HCT116 (cell line): Measurements from ENCODE around the gene NSMCE1. TPM values are rescaled to one million over a fixed set of nuclear protein-coding genes. Genes with fewer than 3 reads are reported as not detected.
A peak's percentile ranks its signal among the peaks of the same experiment; 100 is the strongest.
"Not testable (repeated sequence)": the region's sequence is repeated elsewhere in the genome, so short reads cannot be mapped to it uniquely, and the experiment has no call there.

Source experiments
- ATAC-seq: fragments of 200-7000 bp; cut with Tn5 transposase; 2 replicates; pipeline ENCODE4 v1.9.1; 2020; ENCODE audit warnings: mild to moderate bottlenecking, moderate library complexity
- BruUV-seq: library from RNA; stranded (reverse); fragments of 400-500 nt; replicated peaks from 2 replicates; lab custom pipeline; 2021; lab: Mats Ljungman, UMichigan
- CTCF ChIA-PET: fragments of 300-600 bp; sonication (Branson Sonifier 250); formaldehyde crosslinking; loops from one replicate; lab custom pipeline; 2021; ENCODE audit warnings: antibody characterized with exemption; lab: Charles Lee
- POLR2A ChIA-PET: fragments of 300-600, 350-600 bp; sonication (Branson Sonifier 250); formaldehyde crosslinking; loops from one replicate; lab custom pipeline; 2021; ENCODE audit warnings: antibody characterized with exemption; lab: Charles Lee
- RAD21 ChIA-PET, 2 experiments: fragments of 300-600 bp; sonication (Branson Sonifier 250); formaldehyde crosslinking; loops; one replicate each; lab custom pipeline; 2023; ENCODE audit warnings: low total read pairs in 2 of 2; ENCODE audit not compliant: uncharacterized antibody in 2 of 2, unreplicated experiment in 2 of 2, low non-redundant PET in 1 of 2; lab: Charles Lee
- DNase-seq: peaks from one replicate; pipeline ENCODE4 v3.0.0-alpha.2; 2010; ENCODE audit warnings: low read depth, low spot score
- H2AFZ ChIP-seq: fragments of 200-600 bp; shearing (Covaris generic), sonication (generic); 2 replicates; pipeline ENCODE4 v1.6.1; 2017; ENCODE audit warnings: low read depth, mixed run types, mixed read lengths, antibody characterized with exemption, low read length; ENCODE audit not compliant: poor library complexity, severe bottlenecking
- H3K27ac ChIP-seq: 2 replicates; pipeline ENCODE4 v1.5.1; 2012; ENCODE audit warnings: low read depth, low read length
- H3K27me3 ChIP-seq: fragments of 200-600 bp; sonication (generic); 2 replicates; pipeline ENCODE4 v1.6.1; 2016; ENCODE audit warnings: mixed run types, low read length, mixed read lengths; ENCODE audit not compliant: insufficient read depth
- H3K36me3 ChIP-seq, 2 experiments: fragments of 200-500 bp in 1 of 2; fragments of 200-600 bp in 1 of 2; sonication (Bioruptor generic) in 1 of 2; sonication (generic) in 1 of 2; 2 replicates each; pipeline versions ENCODE4 v1.5.1 to v1.6.1; 2014 to 2016; ENCODE audit warnings: low read length in 2 of 2, inconsistent platforms in 1 of 2, mixed read lengths in 1 of 2, mixed run types in 1 of 2; ENCODE audit not compliant: insufficient read depth in 2 of 2, control insufficient read depth in 1 of 2
- H3K4me1 ChIP-seq, 2 experiments: fragments of 200-600 bp in 1 of 2; sonication (generic) in 1 of 2; 2 replicates each; pipeline versions ENCODE4 v1.5.1 to v1.6.1; 2012 to 2017; ENCODE audit warnings: low read length in 2 of 2, inconsistent platforms in 1 of 2, mild to moderate bottlenecking in 1 of 2, mixed read lengths in 1 of 2, mixed run types in 1 of 2, moderate library complexity in 1 of 2; ENCODE audit not compliant: insufficient read depth in 2 of 2, control insufficient read depth in 1 of 2
- H3K4me2 ChIP-seq: fragments of 200-600 bp; sonication (generic); 2 replicates; pipeline ENCODE4 v1.6.1; 2017; ENCODE audit warnings: mixed run types, low read length, mixed read lengths
- H3K4me3 ChIP-seq, 2 experiments: fragments of 200-600 bp in 1 of 2; sonication (generic) in 1 of 2; replicated peaks in 1 of 2; 2 replicates each; pipeline ENCODE4 v1.5.1; 2011 to 2016; ENCODE audit warnings: low read length in 2 of 2, control low read depth in 1 of 2, low read depth in 1 of 2, mild to moderate bottlenecking in 1 of 2, mixed read lengths in 1 of 2, mixed run types in 1 of 2
- H3K79me2 ChIP-seq: fragments of 200-600 bp; sonication (generic); 2 replicates; pipeline ENCODE4 v1.6.1; 2017; ENCODE audit warnings: mild to moderate bottlenecking, mixed run types, low read length, moderate library complexity, mixed read lengths; ENCODE audit not compliant: insufficient read depth
- H3K9ac ChIP-seq: fragments of 200-600 bp; sonication (generic); 2 replicates; pipeline ENCODE4 v1.6.1; 2016; ENCODE audit warnings: low read length, mixed read lengths
- H3K9me2 ChIP-seq: fragments of 200-600 bp; sonication (generic), shearing (Covaris generic); 2 replicates; pipeline ENCODE4 v1.6.1; 2017; ENCODE audit warnings: mixed run types, mild to moderate bottlenecking, moderate library complexity; ENCODE audit not compliant: insufficient read depth
- H3K9me3 ChIP-seq, 2 experiments: fragments of 200-500 bp in 1 of 2; fragments of 200-600 bp in 1 of 2; sonication (Bioruptor generic) in 1 of 2; sonication (generic) in 1 of 2; 2 replicates each; pipeline ENCODE4 v1.6.1; 2014 to 2017; ENCODE audit warnings: low read length in 2 of 2, mixed read lengths in 2 of 2, inconsistent platforms in 1 of 2, low read depth in 1 of 2, mild to moderate bottlenecking in 1 of 2, mixed run types in 1 of 2, moderate library complexity in 1 of 2; ENCODE audit not compliant: control insufficient read depth in 1 of 2, insufficient read depth in 1 of 2
- H4K20me1 ChIP-seq: fragments of 200-600 bp; sonication (generic), shearing (Covaris generic); 2 replicates; pipeline ENCODE4 v1.6.1; 2017; ENCODE audit warnings: mixed run types, mild to moderate bottlenecking, moderate library complexity; ENCODE audit not compliant: insufficient read depth
- EGR1 ChIP-seq: IDR thresholded peaks from 2 replicates; pipeline ENCODE4 v1.6.1; 2012; ENCODE audit warnings: low read depth
- EZH2 ChIP-seq: fragments of 200-600 bp; sonication (generic); IDR thresholded peaks from 2 replicates; pipeline ENCODE4 v1.6.1; 2017; ENCODE audit warnings: antibody characterized with exemption, mixed run types
- FOSL1 ChIP-seq: IDR thresholded peaks from 2 replicates; pipeline ENCODE4 v1.6.1; 2012; ENCODE audit warnings: low read depth
- RAD21 ChIP-seq: IDR thresholded peaks from 2 replicates; pipeline ENCODE4 v1.6.1; 2012; ENCODE audit warnings: low read depth, mild to moderate bottlenecking
- SP1 ChIP-seq: IDR thresholded peaks from 2 replicates; pipeline ENCODE4 v1.6.1; 2012; ENCODE audit warnings: low read depth
- ZFX ChIP-seq: fragments of 450-650 bp; IDR thresholded peaks from 2 replicates; pipeline ENCODE4 v1.6.1; 2017
- intact Hi-C: fragments of 100-400 bp; cut with micrococcal nuclease; formaldehyde crosslinking; loops from 2 replicates; pipeline ENCODE4 v1.10.0; 2022
- total RNA-seq: library from RNA; stranded (reverse); gene quantifications from one replicate; pipeline ENCODE4 v1.2.1, GENCODE V29; 2021; ENCODE audit not compliant: unreplicated experiment

The NSMCE1 gene
- total RNA-seq, 1 experiment from 2014 or later, result 85.6 TPM

- H3K4me3 ChIP-seq, result no peak overlapping the region
- H3K9me2 ChIP-seq, result no peaks in the 10 kb centered on the region
- ATAC-seq, result no peak
- no peaks in the 10 kb centered on the region for H3K27me3 ChIP-seq
- no peak overlapping the region for H3K9ac ChIP-seq
- BruUV-seq, result no TSS peak
- H2AFZ ChIP-seq, result no peak overlapping the region
- H3K27ac ChIP-seq, result no peak overlapping the region; the same call in 1 of the 2 replicates
- TF ChIP-seq ZFX, result no peak
- no peak for TF ChIP-seq EZH2
- TF ChIP-seq FOSL1, result no peak
- no peak for TF ChIP-seq SP1
- no peak for TF ChIP-seq EGR1
- TF ChIP-seq RAD21, result no peak
- H4K20me1 ChIP-seq, result no peaks in the 10 kb centered on the region
- no peak overlapping the region for H3K4me2 ChIP-seq
- DNase-seq, result no peak
- ChIA-PET POLR2A (no interaction called here), CTCF (no interaction called here), RAD21 (no interaction called here)
- intact Hi-C loops, result loop anchor here (5.0 kb wide), 1 partner anchor 37 kb away; the partner anchor contains the start of gene IL4R
- H3K4me1 ChIP-seq, result peaks cover 28 to 48% of the 10 kb centered on the region in 2 experiments
- H3K9me3 ChIP-seq, result no peaks in the 10 kb centered on the region
- no peaks in the 10 kb centered on the region for H3K79me2 ChIP-seq
- no peaks in the 10 kb centered on the region for H3K36me3 ChIP-seq
These were observed 6.8 kb upstream of the NSMCE1 start for GRCh38 chr16:27275394-27275793.

DNA sequence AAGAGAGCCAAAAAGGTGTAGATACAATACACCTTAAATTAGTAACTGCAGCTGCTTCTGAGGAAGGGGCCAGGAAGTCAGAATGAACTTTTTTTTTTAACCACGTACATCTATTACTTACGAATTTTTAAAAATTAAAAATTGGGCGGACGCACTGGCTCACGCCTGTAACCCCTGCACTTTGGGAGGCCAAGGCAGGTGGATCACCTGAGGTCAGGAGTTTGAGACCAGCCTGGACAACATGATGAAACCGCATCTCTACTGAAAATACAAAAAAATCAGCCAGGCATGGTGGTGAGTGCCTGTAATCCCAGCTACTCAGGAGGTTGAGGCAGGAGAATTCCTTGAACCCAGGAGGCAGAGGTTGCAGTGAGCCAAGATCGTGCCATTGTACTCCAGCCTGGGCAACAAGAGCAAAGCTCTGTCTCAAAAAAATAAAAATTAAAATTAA, 5.9 kb upstream of the NSMCE1 start:
- BruUV-seq, result not testable (repeated sequence)

More for the DNA sequence above, 5.9 kb upstream of the NSMCE1 start:
- H3K36me3 ChIP-seq, intact Hi-C loops, H3K9me3 ChIP-seq, H3K27me3 ChIP-seq, H2AFZ ChIP-seq, H3K9me2 ChIP-seq, H3K4me3 ChIP-seq, DNase-seq, H3K79me2 ChIP-seq, H4K20me1 ChIP-seq: not testable (repeated sequence)
- ChIA-PET RAD21 (interaction anchor here in 1 of 2 experiments (1.0 kb wide), 1 partner anchor 93 kb away, joined by 3 read pairs; no protein-coding TSS in a partner anchor), CTCF (interaction anchor here (1.1 kb wide), 1 partner anchor 81 kb away, joined by 4 read pairs; no protein-coding TSS in a partner anchor), POLR2A (interaction anchor here (1.0 kb wide), 1 partner anchor 101 kb away, joined by 3 read pairs; no protein-coding TSS in a partner anchor)
- Histone ChIP-seq H3K4me1 (peaks cover 30 to 56% of the 10 kb centered on the region in 2 experiments), H3K27ac (peak overlapping the region; percentile 76), H3K9ac (peak overlapping the region; percentile 48), H3K4me2 (peak overlapping the region; percentile 72)
- ATAC-seq, result peak; percentile 9; the same call in 1 of the 2 replicates
